SK-N-SH (cell line): Measurements from ENCODE around the gene CEACAM5.

Experiments
- FOXM1 ChIP-seq: IDR thresholded peaks from 2 replicates; pipeline ENCODE4 v1.4.0; 2012; ENCODE audit warnings: low read depth, mild to moderate bottlenecking
- NFIC ChIP-seq: IDR thresholded peaks from 2 replicates; pipeline ENCODE4 v1.4.0; 2012; ENCODE audit warnings: borderline replicate concordance
- RCOR1 ChIP-seq: fragments of 150-350 bp; IDR thresholded peaks from 2 replicates; pipeline ENCODE4 v1.6.1; 2017; ENCODE audit warnings: antibody characterized with exemption, low read length
- TAF1 ChIP-seq: IDR thresholded peaks from 2 replicates; pipeline ENCODE4 v1.6.1; 2012; ENCODE audit warnings: low read depth, mild to moderate bottlenecking, low read length, moderate library complexity, borderline replicate concordance
- TF ChIP-seq, protein P1 (sequence below): fragments of 200-600 bp; sonication (generic); IDR thresholded peaks from 2 replicates; pipeline ENCODE4 v1.6.1; 2017; ENCODE audit warnings: antibody characterized with exemption, mild to moderate bottlenecking, moderate library complexity
- TF ChIP-seq, protein P2 (sequence below): fragments of 150-350 bp; IDR thresholded peaks from 2 replicates; pipeline ENCODE4 v1.6.1; 2017; ENCODE audit warnings: antibody characterized with exemption, low read length, low read depth, borderline replicate concordance

DNA sequence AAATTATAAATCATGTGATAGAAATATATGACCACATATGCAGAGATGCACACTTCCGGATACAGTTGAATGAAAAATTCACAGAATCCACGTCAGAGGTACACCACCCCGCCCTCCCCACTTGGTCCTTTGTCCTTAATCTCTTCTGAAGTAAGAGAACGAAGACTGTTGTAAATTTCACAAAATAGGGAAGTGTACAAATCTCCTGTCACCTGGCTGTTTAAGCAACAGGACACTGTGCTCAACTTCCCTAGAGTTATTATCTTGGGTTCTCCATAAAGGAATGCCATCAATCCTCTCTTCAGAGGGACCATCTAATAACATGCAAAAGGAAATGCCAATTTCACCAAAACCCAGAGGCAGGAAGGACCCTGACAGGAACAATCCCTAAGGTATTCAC lies 36.4 kb downstream of the CEACAM5 start:
- TF ChIP-seq, protein P1, sequence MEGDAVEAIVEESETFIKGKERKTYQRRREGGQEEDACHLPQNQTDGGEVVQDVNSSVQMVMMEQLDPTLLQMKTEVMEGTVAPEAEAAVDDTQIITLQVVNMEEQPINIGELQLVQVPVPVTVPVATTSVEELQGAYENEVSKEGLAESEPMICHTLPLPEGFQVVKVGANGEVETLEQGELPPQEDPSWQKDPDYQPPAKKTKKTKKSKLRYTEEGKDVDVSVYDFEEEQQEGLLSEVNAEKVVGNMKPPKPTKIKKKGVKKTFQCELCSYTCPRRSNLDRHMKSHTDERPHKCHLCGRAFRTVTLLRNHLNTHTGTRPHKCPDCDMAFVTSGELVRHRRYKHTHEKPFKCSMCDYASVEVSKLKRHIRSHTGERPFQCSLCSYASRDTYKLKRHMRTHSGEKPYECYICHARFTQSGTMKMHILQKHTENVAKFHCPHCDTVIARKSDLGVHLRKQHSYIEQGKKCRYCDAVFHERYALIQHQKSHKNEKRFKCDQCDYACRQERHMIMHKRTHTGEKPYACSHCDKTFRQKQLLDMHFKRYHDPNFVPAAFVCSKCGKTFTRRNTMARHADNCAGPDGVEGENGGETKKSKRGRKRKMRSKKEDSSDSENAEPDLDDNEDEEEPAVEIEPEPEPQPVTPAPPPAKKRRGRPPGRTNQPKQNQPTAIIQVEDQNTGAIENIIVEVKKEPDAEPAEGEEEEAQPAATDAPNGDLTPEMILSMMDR = no peak
- TF ChIP-seq FOXM1 (no peak), NFIC (no peak), TAF1 (no peak), RCOR1 (no peak)
- TF ChIP-seq, protein P2, sequence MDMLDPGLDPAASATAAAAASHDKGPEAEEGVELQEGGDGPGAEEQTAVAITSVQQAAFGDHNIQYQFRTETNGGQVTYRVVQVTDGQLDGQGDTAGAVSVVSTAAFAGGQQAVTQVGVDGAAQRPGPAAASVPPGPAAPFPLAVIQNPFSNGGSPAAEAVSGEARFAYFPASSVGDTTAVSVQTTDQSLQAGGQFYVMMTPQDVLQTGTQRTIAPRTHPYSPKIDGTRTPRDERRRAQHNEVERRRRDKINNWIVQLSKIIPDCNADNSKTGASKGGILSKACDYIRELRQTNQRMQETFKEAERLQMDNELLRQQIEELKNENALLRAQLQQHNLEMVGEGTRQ = no peak
